ENCODE results near the gene TMEM253. TPM values are rescaled to one million over a fixed set of nuclear protein-coding genes. Genes with fewer than 3 reads are reported as not detected.

Gene TMEM253
- polyA plus RNA-seq, 1 donor, result 62.3 TPM

DNA sequence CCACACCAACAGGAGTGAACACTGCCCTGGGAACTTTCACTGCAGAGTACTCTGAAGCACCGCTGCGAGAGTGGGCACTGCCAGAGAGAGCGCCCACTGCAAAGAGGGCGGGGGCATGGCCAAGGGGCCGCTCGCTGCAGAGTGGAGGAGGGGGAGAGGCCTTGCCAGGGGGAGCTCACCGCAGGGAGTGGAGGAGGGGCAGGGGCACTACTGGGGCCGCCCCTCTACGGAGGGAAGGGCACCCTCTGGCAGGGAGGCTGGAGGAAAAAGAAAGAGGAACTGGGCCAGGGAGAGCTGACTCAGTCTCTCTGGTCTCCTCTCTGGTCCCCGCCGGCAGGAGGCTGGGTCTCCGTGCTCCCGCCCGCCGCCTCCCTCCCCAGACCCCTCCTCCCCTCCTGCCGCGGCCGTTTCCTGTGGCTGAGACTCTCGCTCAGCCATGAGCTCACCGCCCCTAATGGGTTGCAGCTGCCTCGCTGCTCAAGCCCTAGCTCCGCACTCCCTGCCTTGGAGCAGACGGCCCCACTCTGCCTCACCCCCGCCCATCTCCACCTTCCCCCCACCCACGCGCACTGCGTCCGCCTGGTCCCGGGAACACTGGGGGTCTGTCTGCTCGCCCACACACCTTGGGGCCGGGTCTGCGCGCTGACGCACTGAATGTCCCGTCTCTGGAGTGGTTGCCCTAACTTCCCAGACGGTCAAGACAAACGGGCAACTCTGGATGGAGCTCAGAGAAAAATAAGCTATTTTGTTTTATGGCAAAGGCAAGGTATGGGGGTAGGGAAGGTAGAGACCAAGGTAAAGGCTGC is 29.4 kb upstream of the TMEM253 start:
- Histone ChIP-seq H3K36me3 (ENCODE audit: control insufficient read depth, insufficient read depth, low read length) (peaks cover 34% of the 10 kb centered on the region), H3K9me3 (ENCODE audit: control insufficient read depth, low read depth, low read length) (no peaks in the 10 kb centered on the region), H3K27ac (ENCODE audit: low read length) (peak overlapping the region; percentile 86), H3K4me3 (ENCODE audit: low read length) (peak overlapping the region; percentile 81), H3K27me3 (ENCODE audit: control insufficient read depth, insufficient read depth, low read length) (peaks cover 10% of the 10 kb centered on the region), H3K4me1 (ENCODE audit: control insufficient read depth, insufficient read depth, low read length) (peaks cover 24% of the 10 kb centered on the region)
- 10% methylated on average over 2 of the region's 37 CpGs for WGBS (ENCODE audit: insufficient coverage, low lambda C conversion rate)
- peak; percentile 79 to 86 for DNase-seq

DNA sequence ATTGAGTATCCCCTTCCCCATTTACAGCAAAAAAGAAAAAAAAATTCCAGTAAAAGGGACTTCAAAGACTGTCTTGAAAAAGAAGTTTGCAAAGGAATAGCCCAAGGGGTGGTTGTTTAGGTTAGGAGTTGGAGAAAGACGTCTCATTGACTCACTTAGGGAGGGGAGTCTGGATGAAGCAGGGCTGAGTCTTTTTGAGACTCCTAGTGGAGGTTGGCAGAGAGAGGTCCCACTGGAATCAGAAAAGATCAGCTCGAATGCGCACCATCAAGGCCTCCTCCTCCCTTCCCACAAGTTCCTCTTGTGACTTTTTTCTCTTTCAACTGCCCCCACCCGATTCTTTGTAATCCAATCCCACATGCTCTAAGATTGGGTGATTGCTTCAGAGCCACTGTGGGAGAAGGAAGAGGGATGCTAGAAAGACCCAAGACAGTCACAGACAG is 28.8 kb upstream of the TMEM253 start:
- peaks cover 10% of the 10 kb centered on the region for H3K27me3 ChIP-seq (ENCODE audit: control insufficient read depth, insufficient read depth, low read length)
- DNase-seq, result no peak
- WGBS (ENCODE audit: insufficient coverage, low lambda C conversion rate), result 43% methylated on average over 1 of the region's 4 CpGs
- H3K4me3 ChIP-seq (ENCODE audit: low read length), result peak overlapping the region; percentile 81
- peaks cover 24% of the 10 kb centered on the region for H3K4me1 ChIP-seq (ENCODE audit: control insufficient read depth, insufficient read depth, low read length)
- peak overlapping the region; percentile 86 for H3K27ac ChIP-seq (ENCODE audit: low read length)
- peaks cover 40% of the 10 kb centered on the region for H3K36me3 ChIP-seq (ENCODE audit: control insufficient read depth, insufficient read depth, low read length)
- H3K9me3 ChIP-seq (ENCODE audit: control insufficient read depth, low read depth, low read length), result no peaks in the 10 kb centered on the region

DNA sequence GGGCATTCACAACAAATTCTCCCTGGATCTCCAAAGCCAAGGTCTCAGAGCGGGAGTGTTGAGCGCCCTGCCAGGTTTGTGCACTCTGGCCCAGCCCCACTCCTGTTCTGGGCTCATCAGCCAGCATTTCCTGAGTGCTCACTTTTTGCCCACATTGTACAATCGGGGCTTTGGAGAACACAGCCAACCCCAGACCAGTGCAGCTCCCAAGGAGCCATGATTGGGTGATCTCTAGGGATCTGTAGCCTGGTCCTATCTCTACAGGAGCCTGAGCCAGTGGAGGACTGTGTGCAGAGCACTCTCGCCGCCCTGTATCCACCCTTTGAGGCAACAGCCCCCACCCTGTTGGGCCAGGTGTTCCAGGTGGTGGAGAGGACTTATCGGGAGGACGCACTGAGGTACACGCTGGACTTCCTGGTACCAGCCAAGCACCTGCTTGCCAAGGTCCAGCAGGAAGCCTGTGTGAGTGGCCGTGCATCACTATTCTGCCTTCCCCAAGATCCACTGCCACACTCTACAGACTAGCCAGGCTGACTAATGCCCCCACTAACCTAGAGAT is 28.0 kb upstream of the TMEM253 start:
- peak in 1 of 2 donors; percentile 37 for DNase-seq
- Histone ChIP-seq H3K36me3 (ENCODE audit: control insufficient read depth, insufficient read depth, low read length) (peaks cover 47% of the 10 kb centered on the region), H3K4me1 (ENCODE audit: control insufficient read depth, insufficient read depth, low read length) (peaks cover 24% of the 10 kb centered on the region), H3K4me3 (ENCODE audit: low read length) (no peak overlapping the region), H3K9me3 (ENCODE audit: control insufficient read depth, low read depth, low read length) (no peaks in the 10 kb centered on the region), H3K27ac (ENCODE audit: low read length) (no peak overlapping the region), H3K27me3 (ENCODE audit: control insufficient read depth, insufficient read depth, low read length) (peaks cover 10% of the 10 kb centered on the region)
- no CpG with 5 or more reads among the region's 9 CpGs for WGBS (ENCODE audit: insufficient coverage, low lambda C conversion rate)

DNA sequence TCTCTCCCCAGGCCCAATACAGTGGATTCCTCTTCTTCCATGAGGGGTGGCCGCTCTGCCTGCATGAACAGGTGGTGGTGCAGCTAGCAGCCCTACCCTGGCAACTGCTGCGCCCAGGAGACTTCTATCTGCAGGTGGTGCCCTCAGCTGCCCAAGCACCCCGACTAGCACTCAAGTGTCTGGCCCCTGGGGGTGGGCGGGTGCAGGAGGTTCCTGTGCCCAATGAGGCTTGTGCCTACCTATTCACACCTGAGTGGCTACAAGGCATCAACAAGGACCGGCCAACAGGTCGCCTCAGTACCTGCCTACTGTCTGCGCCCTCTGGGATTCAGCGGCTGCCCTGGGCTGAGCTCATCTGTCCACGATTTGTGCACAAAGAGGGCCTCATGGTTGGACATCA is 26.9 kb upstream of the TMEM253 start:
- peaks cover 58% of the 10 kb centered on the region for H3K36me3 ChIP-seq (ENCODE audit: control insufficient read depth, insufficient read depth, low read length)

DNA sequence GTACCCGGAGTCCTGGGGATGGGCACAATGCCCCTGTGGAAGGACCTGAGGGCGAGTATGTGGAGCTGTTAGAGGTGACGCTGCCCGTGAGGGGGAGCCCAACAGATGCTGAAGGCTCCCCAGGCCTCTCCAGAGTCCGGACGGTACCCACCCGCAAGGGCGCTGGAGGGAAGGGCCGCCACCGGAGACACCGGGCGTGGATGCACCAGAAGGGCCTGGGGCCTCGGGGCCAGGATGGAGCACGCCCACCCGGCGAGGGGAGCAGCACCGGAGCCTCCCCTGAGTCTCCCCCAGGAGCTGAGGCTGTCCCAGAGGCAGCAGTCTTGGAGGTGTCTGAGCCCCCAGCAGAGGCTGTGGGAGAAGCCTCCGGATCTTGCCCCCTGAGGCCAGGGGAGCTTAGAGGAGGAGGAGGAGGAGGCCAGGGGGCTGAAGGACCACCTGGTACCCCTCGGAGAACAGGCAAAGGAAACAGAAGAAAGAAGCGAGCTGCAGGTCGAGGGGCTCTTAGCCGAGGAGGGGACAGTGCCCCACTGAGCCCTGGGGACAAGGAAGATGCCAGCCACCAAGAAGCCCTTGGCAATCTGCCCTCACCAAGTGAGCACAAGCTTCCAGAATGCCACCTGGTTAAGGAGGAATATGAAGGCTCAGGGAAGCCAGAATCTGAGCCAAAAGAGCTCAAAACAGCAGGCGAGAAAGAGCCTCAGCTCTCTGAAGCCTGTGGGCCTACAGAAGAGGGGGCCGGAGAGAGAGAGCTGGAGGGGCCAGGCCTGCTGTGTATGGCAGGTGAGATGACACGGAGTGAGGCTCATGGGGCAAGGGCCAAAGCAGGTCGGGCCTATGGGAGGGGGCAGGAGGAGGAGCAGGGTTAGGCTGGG is 26.2 kb upstream of the TMEM253 start:
- DNase-seq, result no peak
- H3K4me1 ChIP-seq (ENCODE audit: control insufficient read depth, insufficient read depth, low read length), result peaks cover 11% of the 10 kb centered on the region
- peaks cover 65% of the 10 kb centered on the region for H3K36me3 ChIP-seq (ENCODE audit: control insufficient read depth, insufficient read depth, low read length)
- H3K27ac ChIP-seq (ENCODE audit: low read length), result no peak overlapping the region
- no peaks in the 10 kb centered on the region for H3K9me3 ChIP-seq (ENCODE audit: control insufficient read depth, low read depth, low read length)
- H3K27me3 ChIP-seq (ENCODE audit: control insufficient read depth, insufficient read depth, low read length), result peaks cover 2% of the 10 kb centered on the region
- no peak overlapping the region for H3K4me3 ChIP-seq (ENCODE audit: low read length)
- 100% methylated on average over 4 of the region's 26 CpGs for WGBS (ENCODE audit: insufficient coverage, low lambda C conversion rate)

More for the DNA sequence above, 26.9 kb upstream of the TMEM253 start:
- WGBS (ENCODE audit: insufficient coverage, low lambda C conversion rate), result no CpG with 5 or more reads among the region's 9 CpGs
- Histone ChIP-seq H3K27ac (ENCODE audit: low read length) (no peak overlapping the region), H3K4me3 (ENCODE audit: low read length) (no peak overlapping the region), H3K27me3 (ENCODE audit: control insufficient read depth, insufficient read depth, low read length) (peaks cover 9% of the 10 kb centered on the region), H3K9me3 (ENCODE audit: control insufficient read depth, low read depth, low read length) (no peaks in the 10 kb centered on the region), H3K4me1 (ENCODE audit: control insufficient read depth, insufficient read depth, low read length) (peaks cover 18% of the 10 kb centered on the region)
- DNase-seq, result no peak

DNA sequence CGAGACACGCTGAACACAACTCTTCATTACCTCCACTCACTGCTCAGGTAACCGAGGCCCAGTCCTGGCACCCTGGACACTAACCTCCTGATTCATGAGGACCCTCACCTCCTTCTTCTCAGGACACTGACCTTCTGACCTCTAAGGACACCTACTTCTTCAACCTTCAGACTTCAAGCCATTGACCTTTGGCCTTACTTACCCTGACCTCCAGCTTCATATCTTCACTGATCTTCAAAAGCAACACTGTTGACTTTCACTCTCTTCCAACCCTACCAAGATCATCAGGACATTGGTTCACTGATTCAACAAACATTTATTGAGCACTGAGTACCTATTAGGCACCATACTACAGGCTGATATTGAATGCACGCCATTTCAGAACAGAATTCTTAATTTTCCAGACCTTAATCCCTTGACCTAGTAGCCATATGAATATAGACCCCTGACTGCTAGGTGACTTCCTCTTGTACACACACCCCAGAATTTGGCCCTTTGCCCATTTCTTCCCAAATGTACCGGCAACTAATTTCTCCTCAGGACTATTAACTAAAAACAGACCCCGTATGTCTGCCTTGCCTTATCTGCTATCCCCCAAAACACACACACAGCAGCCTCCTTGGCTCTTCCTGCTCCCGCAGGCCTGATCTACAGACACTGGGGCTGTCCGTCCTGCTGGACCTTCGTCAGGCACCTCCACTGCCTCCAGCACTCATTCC is 25.0 kb upstream of the TMEM253 start:
- no peaks in the 10 kb centered on the region for H3K9me3 ChIP-seq (ENCODE audit: control insufficient read depth, low read depth, low read length)
- no peak overlapping the region for H3K27ac ChIP-seq (ENCODE audit: low read length)
- H3K4me1 ChIP-seq (ENCODE audit: control insufficient read depth, insufficient read depth, low read length), result peaks cover 6% of the 10 kb centered on the region
- H3K36me3 ChIP-seq (ENCODE audit: control insufficient read depth, insufficient read depth, low read length), result peaks cover 76% of the 10 kb centered on the region
- H3K4me3 ChIP-seq (ENCODE audit: low read length), result no peak overlapping the region
- no peak for DNase-seq
- WGBS (ENCODE audit: insufficient coverage, low lambda C conversion rate), result 57% methylated on average over 1 of the region's 9 CpGs
- H3K27me3 ChIP-seq (ENCODE audit: control insufficient read depth, insufficient read depth, low read length), result no peaks in the 10 kb centered on the region

DNA sequence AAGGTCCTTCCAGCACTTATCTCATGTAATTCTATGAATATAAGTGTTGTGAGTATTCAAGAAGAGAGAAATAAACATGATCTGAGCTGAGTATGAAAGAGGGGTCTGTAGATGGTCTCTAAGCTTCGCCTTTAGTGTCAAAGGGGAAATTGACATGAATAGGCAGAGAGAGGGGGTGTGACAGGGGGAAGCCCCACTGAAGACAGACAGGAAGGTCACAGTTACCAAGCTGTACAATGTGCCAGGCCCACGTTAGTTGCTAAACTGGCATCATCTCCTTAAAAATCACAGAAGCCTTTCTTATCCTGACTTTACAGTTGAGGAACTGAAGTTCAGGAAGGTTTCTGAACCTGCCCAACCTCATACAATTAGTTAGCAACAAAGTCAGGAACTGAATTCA is 23.2 kb upstream of the TMEM253 start:
- peaks cover 93% of the 10 kb centered on the region for H3K36me3 ChIP-seq (ENCODE audit: control insufficient read depth, insufficient read depth, low read length)
- no peak overlapping the region for H3K27ac ChIP-seq (ENCODE audit: low read length)
- no peak for DNase-seq
- WGBS (ENCODE audit: insufficient coverage, low lambda C conversion rate), result no CpG with 5 or more reads among the region's 2 CpGs
- H3K9me3 ChIP-seq (ENCODE audit: control insufficient read depth, low read depth, low read length), result no peaks in the 10 kb centered on the region
- H3K27me3 ChIP-seq (ENCODE audit: control insufficient read depth, insufficient read depth, low read length), result no peaks in the 10 kb centered on the region
- no peaks in the 10 kb centered on the region for H3K4me1 ChIP-seq (ENCODE audit: control insufficient read depth, insufficient read depth, low read length)
- H3K4me3 ChIP-seq (ENCODE audit: low read length), result no peak overlapping the region

DNA sequence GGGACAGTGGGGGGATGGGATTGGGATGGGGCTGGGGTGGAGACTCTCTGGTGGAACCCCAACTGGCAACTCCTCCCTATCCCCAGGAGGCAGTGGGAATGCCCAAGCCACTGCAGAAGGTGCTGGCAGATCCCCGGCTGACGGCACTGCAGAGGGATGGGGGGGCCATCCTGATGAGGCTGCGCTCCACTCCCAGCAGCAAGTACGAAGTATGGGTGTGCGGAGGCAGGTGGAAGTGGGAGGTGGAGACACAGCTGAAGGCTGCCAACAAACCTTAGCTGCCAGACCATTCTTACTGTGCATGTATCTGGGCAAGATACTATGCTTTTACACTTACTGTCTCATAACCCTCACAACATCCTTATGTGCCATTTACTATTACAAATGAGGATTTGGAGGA is 22.6 kb upstream of the TMEM253 start:
- Histone ChIP-seq H3K4me3 (ENCODE audit: low read length) (no peak overlapping the region), H3K36me3 (ENCODE audit: control insufficient read depth, insufficient read depth, low read length) (peaks cover 93% of the 10 kb centered on the region), H3K27me3 (ENCODE audit: control insufficient read depth, insufficient read depth, low read length) (no peaks in the 10 kb centered on the region), H3K9me3 (ENCODE audit: control insufficient read depth, low read depth, low read length) (no peaks in the 10 kb centered on the region), H3K27ac (ENCODE audit: low read length) (no peak overlapping the region), H3K4me1 (ENCODE audit: control insufficient read depth, insufficient read depth, low read length) (no peaks in the 10 kb centered on the region)
- no CpG with 5 or more reads among the region's 5 CpGs for WGBS (ENCODE audit: insufficient coverage, low lambda C conversion rate)
- DNase-seq, result no peak

DNA sequence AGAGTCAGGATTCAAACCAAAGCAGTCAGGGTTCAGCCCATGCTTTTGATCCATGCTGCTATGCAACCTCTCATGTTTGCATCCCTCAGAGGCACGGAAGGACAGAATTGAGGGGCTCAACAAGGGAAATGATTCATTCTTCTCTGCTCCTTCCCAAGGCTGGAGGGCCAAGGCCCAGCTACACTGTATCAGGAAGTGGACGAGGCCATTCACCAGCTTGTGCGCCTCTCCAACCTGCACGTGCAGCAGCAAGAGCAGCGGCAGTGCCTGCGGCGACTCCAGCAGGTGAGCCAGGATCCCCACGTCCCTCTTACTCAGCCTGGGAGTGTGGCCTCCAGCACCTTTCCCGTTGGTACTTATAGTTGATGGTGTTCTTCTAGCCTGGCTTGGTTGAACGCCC is 22.1 kb upstream of the TMEM253 start:
- Histone ChIP-seq H3K27me3 (ENCODE audit: control insufficient read depth, insufficient read depth, low read length) (no peaks in the 10 kb centered on the region), H3K27ac (ENCODE audit: low read length) (no peak overlapping the region), H3K36me3 (ENCODE audit: control insufficient read depth, insufficient read depth, low read length) (peaks cover 93% of the 10 kb centered on the region), H3K4me1 (ENCODE audit: control insufficient read depth, insufficient read depth, low read length) (no peaks in the 10 kb centered on the region), H3K4me3 (ENCODE audit: low read length) (no peak overlapping the region), H3K9me3 (ENCODE audit: control insufficient read depth, low read depth, low read length) (no peaks in the 10 kb centered on the region)
- WGBS (ENCODE audit: insufficient coverage, low lambda C conversion rate), result no CpG with 5 or more reads among the region's 10 CpGs
- DNase-seq, result no peak

All from large intestine (tissue), 3 donors.